HEK293T (cell line): Measurements from ENCODE around the gene EFEMP1.

Experiments used
- FOXK2 ChIP-seq: fragments of 450-650 bp; IDR thresholded peaks from 2 replicates; pipeline ENCODE4 v1.6.1; 2016; ENCODE audit warnings: mild to moderate bottlenecking
- NFRKB ChIP-seq: fragments of 450-650 bp; IDR thresholded peaks from 2 replicates; pipeline ENCODE4 v1.6.1; 2016; ENCODE audit warnings: mild to moderate bottlenecking, moderate library complexity
- SUZ12 ChIP-seq: fragments of 450-650 bp; IDR thresholded peaks from 2 replicates; pipeline ENCODE4 v1.6.1; 2016; ENCODE audit warnings: mild to moderate bottlenecking

DNA sequence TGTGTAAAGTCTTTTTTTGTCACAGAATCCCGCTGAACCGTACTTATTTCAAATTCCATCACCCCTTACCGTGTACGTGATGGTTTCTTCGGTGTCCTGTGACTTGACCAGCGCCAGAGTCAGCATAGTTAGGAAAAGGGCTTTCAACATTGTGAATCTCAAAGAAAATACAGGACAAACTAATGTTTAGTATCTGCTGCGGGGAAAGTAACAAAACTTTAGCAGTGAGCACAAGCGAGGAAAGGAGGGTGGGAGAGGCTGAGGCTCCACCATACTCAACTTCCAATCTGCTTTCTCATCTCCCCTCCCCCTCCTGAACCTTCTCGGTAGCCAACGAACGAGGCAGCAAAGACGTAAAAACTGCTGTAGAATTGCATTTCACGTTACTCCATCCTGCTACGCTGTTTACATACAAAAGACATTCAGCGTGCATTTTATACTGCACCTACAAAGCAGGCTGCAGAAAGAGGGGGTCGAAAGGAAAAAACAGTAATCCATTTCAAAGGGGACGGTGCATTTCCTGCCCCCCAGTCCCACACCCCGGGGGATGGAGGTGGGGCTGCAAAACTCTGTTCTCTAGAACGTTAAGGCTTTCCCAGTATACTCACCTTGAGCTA is 1.2 kb downstream of the EFEMP1 start:
- TF ChIP-seq FOXK2 (no peak), SUZ12 (no peak), NFRKB (no peak)
